PC-3 (cell line): ENCODE results near the gene UCP1.

Source experiments
- EZH2 ChIP-seq: fragments of 300-600 bp; sonication (generic); IDR thresholded peaks from one replicate; pipeline ENCODE4 v1.6.1; 2017; ENCODE audit warnings: antibody characterized with exemption, mild to moderate bottlenecking, low read length; ENCODE audit not compliant: unreplicated experiment
- EZH2phosphoT487 ChIP-seq: fragments of 300-600 bp; sonication (generic); IDR thresholded peaks from 2 replicates; pipeline ENCODE4 v1.6.1; 2018; ENCODE audit warnings: mild to moderate bottlenecking, antibody characterized with exemption, low read length, borderline replicate concordance
- TF ChIP-seq, protein P1 (sequence below): fragments of 300-600 bp; sonication (generic); conservative IDR thresholded peaks from 2 replicates; pipeline ENCODE4 v1.5.1; 2017; ENCODE audit warnings: antibody characterized with exemption, low read depth, mild to moderate bottlenecking, low read length

- TF ChIP-seq, protein P1, sequence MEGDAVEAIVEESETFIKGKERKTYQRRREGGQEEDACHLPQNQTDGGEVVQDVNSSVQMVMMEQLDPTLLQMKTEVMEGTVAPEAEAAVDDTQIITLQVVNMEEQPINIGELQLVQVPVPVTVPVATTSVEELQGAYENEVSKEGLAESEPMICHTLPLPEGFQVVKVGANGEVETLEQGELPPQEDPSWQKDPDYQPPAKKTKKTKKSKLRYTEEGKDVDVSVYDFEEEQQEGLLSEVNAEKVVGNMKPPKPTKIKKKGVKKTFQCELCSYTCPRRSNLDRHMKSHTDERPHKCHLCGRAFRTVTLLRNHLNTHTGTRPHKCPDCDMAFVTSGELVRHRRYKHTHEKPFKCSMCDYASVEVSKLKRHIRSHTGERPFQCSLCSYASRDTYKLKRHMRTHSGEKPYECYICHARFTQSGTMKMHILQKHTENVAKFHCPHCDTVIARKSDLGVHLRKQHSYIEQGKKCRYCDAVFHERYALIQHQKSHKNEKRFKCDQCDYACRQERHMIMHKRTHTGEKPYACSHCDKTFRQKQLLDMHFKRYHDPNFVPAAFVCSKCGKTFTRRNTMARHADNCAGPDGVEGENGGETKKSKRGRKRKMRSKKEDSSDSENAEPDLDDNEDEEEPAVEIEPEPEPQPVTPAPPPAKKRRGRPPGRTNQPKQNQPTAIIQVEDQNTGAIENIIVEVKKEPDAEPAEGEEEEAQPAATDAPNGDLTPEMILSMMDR = no peak
- TF ChIP-seq EZH2 (no peak), EZH2phosphoT487 (no peak)
These were observed 6.7 kb upstream of the UCP1 start for GRCh38 chr4:140575489-140575888.
